OCI-LY3 (cell line): ENCODE measurements around the gene SLC44A1.

Experiments
- H2AFZ ChIP-seq: fragments of 200-600, 300-600 bp; shearing (Covaris generic); 2 replicates; pipeline ENCODE4 v1.6.0; 2014; ENCODE audit warnings: antibody characterized with exemption, low read depth, low read length
- H3K27ac ChIP-seq: fragments of 200-600, 300-600 bp; sonication (generic); 2 replicates; pipeline ENCODE4 v1.5.1; 2014; ENCODE audit warnings: mild to moderate bottlenecking, low read length, moderate library complexity, mixed read lengths
- H3K27me3 ChIP-seq: fragments of 200-600, 300-600 bp; sonication (generic); 2 replicates; pipeline ENCODE4 v1.6.1; 2014; ENCODE audit warnings: low read depth, low read length, mixed read lengths
- H3K36me3 ChIP-seq: fragments of 200-600, 300-600 bp; sonication (generic); replicated peaks from 2 replicates; pipeline ENCODE3; 2014; ENCODE audit warnings: low read depth, low read length, mixed read lengths
- H3K4me1 ChIP-seq: fragments of 300-600, 200-600 bp; sonication (generic); 2 replicates; pipeline ENCODE4 v1.6.1; 2014; ENCODE audit warnings: low read length, mixed read lengths
- H3K4me2 ChIP-seq: fragments of 200-600, 300-600 bp; sonication (generic); 2 replicates; pipeline ENCODE4 v1.6.1; 2014; ENCODE audit warnings: low read length, mixed read lengths
- H3K4me3 ChIP-seq: fragments of 300-600, 200-600 bp; sonication (generic); 2 replicates; pipeline ENCODE4 v1.5.1; 2014; ENCODE audit warnings: antibody characterized with exemption, mild to moderate bottlenecking, low read length, moderate library complexity
- H3K79me2 ChIP-seq: fragments of 300-600, 200-600 bp; shearing (Covaris generic); 2 replicates; pipeline ENCODE4 v1.6.1; 2014; ENCODE audit warnings: mild to moderate bottlenecking, low read length, mixed read lengths
- H3K9ac ChIP-seq: fragments of 300-600, 200-600 bp; shearing (Covaris generic); 2 replicates; pipeline ENCODE4 v1.6.0; 2014; ENCODE audit warnings: mild to moderate bottlenecking, low read length, moderate library complexity
- H3K9me3 ChIP-seq: fragments of 200-600, 300-600 bp; shearing (Covaris generic); 2 replicates; pipeline ENCODE4 v1.6.1; 2014; ENCODE audit warnings: low read length, mixed read lengths; ENCODE audit not compliant: insufficient read depth
- H4K20me1 ChIP-seq: fragments of 200-600, 300-600 bp; sonication (generic); 2 replicates; pipeline ENCODE4 v1.6.1; 2016; ENCODE audit warnings: low read length, mixed read lengths; ENCODE audit not compliant: insufficient read depth
- CTCF ChIP-seq: fragments of 200-600, 300-600 bp; sonication (generic); IDR thresholded peaks from 2 replicates; pipeline ENCODE4 v1.5.1; 2014; ENCODE audit warnings: antibody characterized with exemption, low read length, low read depth
- EZH2phosphoT487 ChIP-seq: fragments of 200-600 bp; shearing (Covaris generic); IDR thresholded peaks from 2 replicates; pipeline ENCODE4 v1.6.1; 2018; ENCODE audit warnings: antibody characterized with exemption, mixed run types, low read depth

SLC44A1 gene

GRCh38 chr9:105275938-105276337 lies 31.5 kb downstream of the SLC44A1 start:
- Histone ChIP-seq H3K4me2 (no peak overlapping the region), H3K79me2 (peaks cover 30% of the 10 kb centered on the region)
- TF ChIP-seq CTCF = no peak
- TF ChIP-seq EZH2phosphoT487 = no peak

GRCh38 chr9:105278751-105279150 lies 34.3 kb downstream of the SLC44A1 start:
- Histone ChIP-seq H3K4me1 (peaks cover 6% of the 10 kb centered on the region), H2AFZ (no peak overlapping the region), H3K36me3 (peaks cover 3% of the 10 kb centered on the region), H3K9me3 (no peaks in the 10 kb centered on the region), H3K27ac (no peak overlapping the region), H3K79me2 (peaks cover 38% of the 10 kb centered on the region), H3K4me3 (no peak overlapping the region), H4K20me1 (peaks cover 8% of the 10 kb centered on the region; the same call in 1 of the 2 replicates), H3K9ac (no peak overlapping the region), H3K4me2 (no peak overlapping the region), H3K27me3 (no peaks in the 10 kb centered on the region)
- no peak for TF ChIP-seq CTCF
- no peak for TF ChIP-seq EZH2phosphoT487

More at GRCh38 chr9:105275938-105276337, 31.5 kb downstream of the SLC44A1 start:
- no peak overlapping the region for H3K9ac ChIP-seq
- no peak overlapping the region for H3K4me3 ChIP-seq
- no peak overlapping the region for H2AFZ ChIP-seq
- no peaks in the 10 kb centered on the region for H3K27me3 ChIP-seq
- H3K27ac ChIP-seq = no peak overlapping the region
- peaks cover 6% of the 10 kb centered on the region for H3K4me1 ChIP-seq
- peaks cover 5% of the 10 kb centered on the region; the same call in 1 of the 2 replicates for H4K20me1 ChIP-seq
- H3K9me3 ChIP-seq = no peaks in the 10 kb centered on the region
- H3K36me3 ChIP-seq = peaks cover 2% of the 10 kb centered on the region

GRCh38 chr9:105280691-105281090 lies 36.2 kb downstream of the SLC44A1 start:
- peaks cover 3% of the 10 kb centered on the region for H3K36me3 ChIP-seq
- H2AFZ ChIP-seq = no peak overlapping the region
- H3K9ac ChIP-seq = no peak overlapping the region
- no peaks in the 10 kb centered on the region for H3K27me3 ChIP-seq
- H3K4me2 ChIP-seq = no peak overlapping the region
- H3K27ac ChIP-seq = no peak overlapping the region
- peaks cover 37% of the 10 kb centered on the region for H3K79me2 ChIP-seq
- no peaks in the 10 kb centered on the region for H3K9me3 ChIP-seq
- TF ChIP-seq EZH2phosphoT487 (no peak), CTCF (no peak)
- no peaks in the 10 kb centered on the region for H3K4me1 ChIP-seq
- no peak overlapping the region for H3K4me3 ChIP-seq
- H4K20me1 ChIP-seq = peaks cover 3% of the 10 kb centered on the region; the same call in 1 of the 2 replicates

GRCh38 chr9:105281272-105281671 lies 36.8 kb downstream of the SLC44A1 start:
- H3K36me3 ChIP-seq = peaks cover 3% of the 10 kb centered on the region
- H3K9ac ChIP-seq = no peak overlapping the region
- H2AFZ ChIP-seq = no peak overlapping the region
- TF ChIP-seq EZH2phosphoT487 (no peak), CTCF (no peak)
- no peak overlapping the region for H3K27ac ChIP-seq
- no peak overlapping the region for H3K4me3 ChIP-seq
- H3K79me2 ChIP-seq = peaks cover 37% of the 10 kb centered on the region
- no peak overlapping the region for H3K4me2 ChIP-seq
- no peaks in the 10 kb centered on the region for H3K4me1 ChIP-seq
- H4K20me1 ChIP-seq = peaks cover 3% of the 10 kb centered on the region; the same call in 1 of the 2 replicates
- no peaks in the 10 kb centered on the region for H3K9me3 ChIP-seq
- H3K27me3 ChIP-seq = no peaks in the 10 kb centered on the region
